Stimulated activated CD8-positive, alpha-beta memory T cell treated with anti-CD3 and anti-CD28 coated beads, Interleukin-7, amount 100 ng/mL, for 4 hours (primary cell): Measurements from ENCODE around the gene WDR59.

Source experiments
- DNase-seq, 2 donors: peaks; one replicate each; pipeline ENCODE4 v3.0.0-alpha.2; 2020; ENCODE audit warnings: low read depth in 2 of 2

WDR59 gene

DNA sequence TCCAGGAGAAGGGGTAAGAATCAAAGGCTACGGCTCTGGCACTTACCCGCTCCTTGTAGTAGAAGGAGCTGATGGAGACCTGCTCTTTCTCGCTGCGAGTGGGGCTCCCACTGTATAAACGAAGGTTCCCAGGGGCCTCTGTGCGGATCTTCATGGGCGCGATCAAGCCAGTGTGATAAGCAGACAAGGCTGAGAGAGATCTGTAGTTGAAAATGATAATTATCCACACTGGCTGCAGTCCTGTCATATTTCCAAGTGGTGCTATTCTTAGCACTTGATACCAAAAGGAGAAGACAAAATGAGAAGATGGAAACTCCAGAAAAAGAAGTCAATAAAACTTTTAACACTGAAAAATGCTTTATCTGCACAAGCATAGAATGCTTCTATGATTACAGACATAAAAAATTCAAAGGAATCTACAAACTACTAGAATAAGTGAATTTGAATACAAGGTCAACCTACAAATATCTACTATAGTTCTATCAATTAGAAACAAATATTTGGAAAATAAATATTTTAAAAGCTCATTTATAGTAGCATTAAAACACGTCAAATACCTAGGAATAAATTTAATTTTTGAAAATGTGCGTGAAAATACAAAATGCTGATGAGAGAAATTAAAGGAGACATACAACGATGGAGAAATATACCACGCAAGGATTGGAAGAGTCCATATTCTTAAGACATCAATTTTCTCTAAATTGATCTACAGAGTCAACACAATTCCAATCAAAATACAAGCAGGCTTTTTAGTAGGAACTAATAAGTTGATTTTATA, 80.8 kb downstream of the WDR59 start:
- DNase-seq: no peak

DNA sequence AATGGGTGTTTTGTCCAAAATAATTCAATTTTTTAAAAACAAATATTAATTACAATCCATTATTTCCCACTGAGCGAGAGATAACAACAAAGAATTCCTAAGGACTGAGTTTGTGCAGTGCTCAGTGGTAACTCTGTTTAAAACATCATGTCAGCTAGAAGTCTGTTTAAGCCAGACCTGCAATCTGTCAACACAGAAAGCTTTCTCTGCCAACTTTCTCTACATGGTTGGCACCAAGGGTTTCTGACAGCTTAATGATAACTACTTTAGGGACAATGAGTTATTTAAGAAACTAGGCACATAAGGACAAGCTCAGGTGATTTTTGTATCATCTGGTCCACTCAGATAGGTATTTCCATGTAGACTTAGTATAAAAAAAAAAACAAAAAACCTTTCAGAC, 81.8 kb downstream of the WDR59 start:
- no peak for DNase-seq

DNA sequence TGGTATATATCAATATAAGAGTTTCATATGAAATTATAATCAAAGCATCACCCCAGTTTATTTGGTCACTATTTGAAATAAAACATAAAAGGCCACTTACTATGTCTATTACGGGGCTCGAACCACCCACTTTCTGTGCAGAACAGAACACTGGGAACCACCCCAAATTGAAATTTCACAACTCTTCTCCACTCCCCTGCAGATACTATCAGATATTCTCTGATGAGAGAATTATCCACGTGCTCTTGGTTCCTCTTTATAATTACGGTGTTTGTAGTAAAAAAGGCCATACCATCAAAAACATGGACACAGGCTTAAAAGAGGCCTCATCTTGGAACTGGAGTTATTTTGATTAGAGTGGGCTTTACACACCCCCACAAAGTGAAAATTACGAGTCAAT, 82.8 kb downstream of the WDR59 start:
- no peak for DNase-seq

DNA sequence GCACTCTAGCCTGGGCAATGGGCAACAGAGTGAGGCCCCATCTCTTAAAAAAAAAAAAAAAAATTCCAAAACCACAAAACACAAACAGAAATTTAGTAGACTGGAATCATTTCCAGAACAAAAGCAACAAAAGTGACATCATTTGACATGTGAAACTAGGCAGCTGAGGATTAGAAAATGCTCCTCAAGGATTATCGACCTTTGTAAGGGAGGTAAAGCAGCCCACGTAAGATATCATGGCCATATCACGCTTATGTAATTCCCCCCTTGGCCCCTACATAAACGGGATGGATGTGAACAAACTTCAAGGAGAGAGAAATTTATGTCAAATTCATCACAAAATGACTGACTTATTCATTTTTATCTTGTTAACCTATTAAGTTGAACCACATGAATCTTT, 83.3 kb downstream of the WDR59 start:
- no peak for DNase-seq

DNA sequence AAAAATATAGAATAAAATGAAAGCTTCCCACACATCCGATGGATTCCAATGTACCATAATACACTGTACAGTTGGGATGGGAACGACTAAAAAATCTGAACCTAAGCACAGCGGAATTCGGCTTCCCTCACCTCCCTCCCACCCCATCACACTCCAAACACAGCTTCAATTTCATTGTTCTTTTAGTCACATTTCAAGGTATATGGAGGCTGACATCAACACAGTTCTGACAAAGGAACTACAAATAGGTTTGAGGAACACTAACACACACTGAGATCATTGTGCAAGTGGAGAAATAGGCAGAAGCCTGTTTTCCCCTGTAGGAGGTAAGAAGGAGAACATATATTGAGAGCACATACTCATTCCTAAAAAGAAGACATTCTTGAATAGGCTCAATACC, 85.1 kb downstream of the WDR59 start:
- no peak for DNase-seq

DNA sequence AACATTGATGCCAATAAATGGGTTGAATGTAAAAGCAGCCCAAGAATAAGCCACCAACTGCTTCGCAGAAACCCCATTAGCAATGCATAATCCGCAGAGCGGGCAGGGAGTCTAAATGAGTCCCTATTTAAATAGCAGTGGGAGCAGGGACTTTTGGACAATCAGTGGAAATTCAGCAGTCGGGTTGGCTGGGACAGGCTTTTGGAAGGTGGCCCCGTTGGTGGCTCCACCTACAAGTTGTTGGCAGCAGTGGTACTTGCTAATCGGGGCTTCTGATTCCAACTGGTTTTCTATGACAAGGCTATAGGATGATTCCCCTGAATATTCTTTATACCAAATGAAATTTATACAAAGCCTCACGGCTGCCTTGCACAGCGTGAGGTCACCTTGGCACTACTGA, 86.3 kb downstream of the WDR59 start:
- no peak for DNase-seq

DNA sequence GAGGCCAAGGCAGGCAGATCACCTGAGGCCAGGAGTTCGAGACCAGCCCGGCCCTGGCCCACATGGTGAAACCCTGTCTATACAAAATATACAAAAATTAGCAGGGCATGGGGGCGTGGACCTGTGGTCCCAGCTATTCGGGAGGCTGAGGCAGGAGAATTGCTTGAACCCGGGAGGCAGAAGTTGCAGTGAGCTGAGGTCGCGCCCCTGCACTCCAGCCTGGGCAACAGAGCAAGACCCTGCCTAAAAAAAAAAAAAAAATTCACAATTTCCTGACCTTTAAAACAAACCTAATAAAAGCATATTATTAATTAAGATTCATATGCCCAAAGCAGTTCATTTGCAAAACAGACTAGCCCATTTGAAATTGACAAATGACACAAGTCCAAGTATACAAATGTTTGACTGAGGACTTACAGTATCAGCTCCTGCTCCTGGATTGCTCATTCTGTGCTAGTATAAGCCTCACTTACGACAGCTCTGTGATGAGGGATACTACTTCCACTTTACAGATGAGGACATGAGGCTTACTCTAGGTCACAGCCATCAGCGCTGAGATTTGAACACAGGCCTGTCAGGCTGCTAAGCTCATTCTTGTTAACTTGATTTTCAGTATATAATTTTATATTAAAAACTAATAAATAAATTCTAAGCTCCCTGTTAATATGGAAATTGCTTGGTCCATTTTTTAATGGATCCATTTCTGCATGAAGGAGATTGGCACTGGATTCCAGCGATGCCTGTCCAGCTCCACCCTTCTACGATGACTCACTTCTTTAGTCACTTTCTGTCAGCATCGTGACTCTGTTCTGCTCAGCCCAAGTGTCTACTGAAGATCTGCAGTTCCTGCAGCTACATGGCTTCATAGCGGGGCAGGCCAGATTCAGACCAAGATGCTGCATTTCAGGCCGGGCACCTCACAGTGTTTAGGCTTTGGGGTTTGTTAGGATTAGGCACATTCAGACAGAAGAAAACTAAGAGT, 88.2 kb downstream of the WDR59 start:
- DNase-seq: no peak

DNA sequence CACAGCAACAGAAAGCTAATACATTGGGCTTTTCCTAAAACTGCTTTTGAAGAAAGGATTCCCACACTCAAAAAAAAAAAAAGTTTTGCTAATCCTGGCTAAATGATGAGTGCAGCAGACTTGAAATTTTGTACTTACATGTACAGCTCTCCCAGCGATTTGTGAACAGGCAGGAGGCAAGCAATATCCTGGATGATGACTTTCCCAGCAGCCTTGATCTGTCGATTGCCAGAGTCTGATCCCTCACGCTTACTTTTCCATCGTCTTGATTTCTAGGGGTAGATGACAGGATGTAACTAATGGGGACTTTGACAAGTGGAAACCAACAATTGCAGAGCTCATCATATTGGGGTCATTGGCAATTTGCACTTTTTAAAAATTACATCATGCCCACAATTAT, 91.4 kb downstream of the WDR59 start:
- DNase-seq: no peak

DNA sequence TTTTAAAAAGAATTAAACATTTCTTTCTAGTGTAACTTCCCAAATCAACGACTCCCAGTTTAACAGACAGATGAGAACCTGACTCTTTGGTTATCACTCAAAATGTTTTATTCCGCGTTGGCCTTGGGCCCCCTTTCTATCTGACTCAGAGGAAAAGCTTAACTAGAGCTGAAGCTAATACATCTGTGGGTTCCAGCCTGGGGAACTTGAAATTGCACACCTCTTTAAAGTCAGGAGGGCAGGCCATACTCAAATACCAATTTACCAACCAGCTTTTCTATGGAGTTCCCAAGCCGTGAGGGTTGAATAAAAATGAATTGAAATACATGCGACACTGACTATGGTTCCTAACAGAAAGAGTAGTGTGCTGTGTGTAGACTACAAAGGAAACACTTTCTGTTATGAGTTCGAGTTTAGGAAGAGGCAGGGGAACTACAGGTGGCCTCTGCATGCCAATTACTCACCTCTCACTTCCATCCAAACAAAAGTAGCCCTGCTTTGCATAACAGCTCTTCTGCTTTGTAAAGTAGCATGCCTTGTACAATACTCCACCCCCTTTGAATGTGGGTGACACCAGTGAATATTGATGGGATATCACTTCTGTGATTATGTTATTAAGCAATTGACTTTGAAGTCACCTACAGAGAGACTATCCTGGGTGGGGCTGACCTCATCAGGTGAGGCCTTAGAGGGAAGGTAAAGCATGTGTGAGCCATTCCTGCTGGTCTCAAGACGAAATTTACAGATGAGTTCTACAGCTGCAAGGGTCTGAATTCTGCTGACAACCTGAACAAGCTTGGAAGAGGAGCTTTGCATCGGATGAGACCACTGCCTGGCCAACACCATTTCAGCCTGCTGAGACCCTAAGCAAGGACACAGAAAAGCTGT, 92.1 kb downstream of the WDR59 start:
- no peak for DNase-seq

DNA sequence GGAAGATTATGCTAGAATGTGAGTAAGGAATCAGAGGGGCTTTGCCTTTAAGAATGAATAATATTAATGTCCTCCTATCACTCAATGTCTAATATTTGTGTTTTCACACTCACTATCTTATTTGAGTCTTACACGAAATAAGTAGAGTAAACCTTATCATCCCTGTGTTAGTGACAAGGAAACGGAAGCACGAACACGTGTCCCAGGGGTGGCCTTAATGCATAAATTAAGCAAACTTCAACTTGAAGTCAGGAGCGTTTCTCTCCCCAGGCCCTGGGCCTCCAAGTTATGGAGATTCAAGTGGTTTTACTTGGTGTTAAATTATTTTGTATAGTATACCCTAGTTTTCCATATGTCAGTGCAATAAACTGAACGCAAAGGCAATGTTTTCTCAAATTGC, 96.0 kb downstream of the WDR59 start:
- no peak for DNase-seq

DNA sequence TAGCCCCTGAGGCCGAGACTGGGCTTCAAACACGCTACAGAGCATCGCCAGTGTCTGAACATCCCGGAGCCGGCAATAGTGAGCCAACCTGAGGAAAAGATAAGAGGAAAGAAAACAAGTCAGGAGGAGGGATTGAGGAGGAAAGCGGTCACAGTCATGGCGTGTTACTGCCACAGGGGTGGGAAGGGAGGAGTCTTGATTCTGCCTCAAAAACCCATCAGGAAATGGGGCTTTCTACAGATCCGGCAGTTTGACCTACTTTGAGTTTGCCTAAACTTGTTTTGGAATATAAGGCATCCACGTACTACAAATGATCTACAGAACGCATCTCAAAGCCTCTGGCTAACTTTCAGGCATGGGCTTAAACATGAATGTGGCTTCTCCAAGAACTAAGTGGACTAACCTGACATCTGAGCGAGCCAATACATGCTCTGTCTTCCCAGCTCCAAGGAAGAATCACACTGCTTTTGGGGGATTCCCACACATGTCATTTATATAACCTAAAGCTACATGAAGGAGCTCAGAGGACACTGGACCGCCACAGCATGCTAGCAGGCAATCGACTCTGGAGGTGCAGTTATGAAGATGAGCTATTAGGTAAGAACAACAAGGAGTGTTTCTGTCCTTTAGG, 96.6 kb downstream of the WDR59 start:
- no peak for DNase-seq

DNA sequence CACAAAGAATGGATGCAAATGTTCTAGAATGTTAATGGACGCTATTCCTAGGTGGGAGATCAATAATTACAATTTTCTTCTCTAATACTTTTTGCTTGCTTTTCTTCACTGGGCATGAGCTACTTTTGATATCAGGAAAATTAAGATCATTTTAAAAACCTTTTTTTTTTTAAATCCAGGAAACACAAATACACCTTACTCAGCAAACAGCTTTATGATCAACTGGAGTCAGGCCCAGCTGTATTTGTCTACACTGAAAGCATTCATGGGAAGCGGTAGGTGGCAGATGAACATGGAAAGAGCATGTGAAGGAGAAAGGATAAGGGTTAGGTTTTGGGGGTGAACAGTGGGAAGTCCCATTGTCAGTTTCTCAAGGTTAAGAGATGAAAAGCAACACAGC, 97.8 kb downstream of the WDR59 start:
- DNase-seq: no peak

DNA sequence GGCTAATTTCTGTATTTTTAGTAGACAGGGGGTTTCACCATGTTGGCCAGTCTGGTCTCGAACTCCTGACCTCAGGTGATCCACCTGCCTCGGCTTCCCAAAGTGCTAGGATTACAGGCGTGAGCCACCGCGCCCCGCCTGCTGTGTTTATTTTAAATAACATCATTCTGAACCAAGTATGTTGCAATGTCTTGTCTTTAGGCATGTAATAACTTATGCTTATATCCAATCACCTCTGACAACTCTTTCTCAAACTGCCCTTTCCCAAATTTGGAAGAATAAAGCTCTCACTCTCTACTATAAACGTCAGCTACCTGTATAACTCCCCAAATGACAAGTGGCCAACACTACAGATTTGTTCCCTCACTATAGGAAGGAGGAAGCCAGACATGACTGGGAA, 107.2 kb downstream of the WDR59 start:
- no peak for DNase-seq

DNA sequence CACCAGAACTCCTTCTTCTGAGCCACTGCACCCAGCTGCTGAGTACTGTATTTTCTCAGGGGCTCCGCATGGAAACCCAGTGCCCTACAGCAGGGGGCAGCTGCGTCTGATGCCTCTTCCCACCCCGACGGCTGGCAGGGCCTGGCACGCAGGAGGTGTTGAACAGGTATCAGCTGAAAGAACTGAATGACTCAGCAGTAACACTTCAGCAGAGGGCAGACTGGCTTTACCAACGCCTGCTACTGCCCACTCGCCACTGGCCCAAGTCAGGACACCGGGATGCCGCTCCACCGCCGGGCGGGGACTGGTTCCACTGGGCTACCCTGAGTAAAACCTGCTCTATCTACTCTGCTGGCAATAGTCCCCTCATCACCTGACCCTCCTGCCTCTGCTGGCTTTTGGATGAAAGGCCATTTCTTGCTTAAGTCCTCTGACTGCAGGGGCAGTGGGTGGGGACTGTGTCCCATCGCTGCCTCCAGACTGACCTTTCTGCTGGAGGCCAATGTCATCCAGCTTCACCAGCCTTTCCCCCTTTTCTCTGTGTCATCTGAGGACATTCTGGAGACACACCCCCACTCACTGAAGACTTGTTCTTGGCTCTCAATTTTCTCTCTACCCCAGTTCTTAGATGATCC, 109.9 kb downstream of the WDR59 start:
- DNase-seq: no peak

DNA sequence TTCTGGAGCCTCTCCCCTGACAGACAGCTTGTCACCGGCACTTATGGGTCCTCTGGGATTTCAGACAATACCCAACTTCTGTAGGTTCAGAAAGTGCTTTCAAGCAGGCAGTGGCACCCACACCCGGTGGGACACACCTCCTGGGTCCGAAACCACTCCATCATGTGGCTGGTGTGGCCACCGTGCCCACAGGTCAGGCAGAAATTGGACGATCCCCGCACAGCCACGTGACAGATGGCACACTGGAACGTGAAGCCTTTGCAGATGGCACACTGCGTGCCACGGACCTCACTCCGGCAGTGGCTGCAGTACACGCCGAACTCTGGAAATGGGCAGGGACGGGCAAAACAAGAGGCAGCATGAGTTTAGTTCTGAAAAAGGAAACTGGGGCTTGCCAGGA, 110.8 kb downstream of the WDR59 start:
- DNase-seq: no peak

DNA sequence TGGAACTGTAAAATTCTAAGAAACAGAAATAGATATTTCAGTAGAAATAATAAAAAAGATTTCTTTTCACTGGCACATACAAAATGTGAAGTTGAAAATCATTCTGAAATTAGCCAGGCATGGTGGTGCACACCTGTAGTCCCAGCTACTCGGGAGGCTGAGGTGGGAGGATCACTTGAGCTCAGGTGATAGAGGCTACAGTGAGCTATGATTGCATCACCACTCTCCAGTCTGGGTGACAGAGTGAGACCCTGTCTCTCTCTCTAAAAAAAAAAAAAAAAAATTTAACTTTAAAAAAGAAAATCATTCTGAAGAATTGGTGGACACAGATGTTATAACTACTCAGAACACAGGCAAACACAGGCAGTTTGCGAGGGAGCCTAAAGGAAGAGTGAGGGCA, 112.6 kb downstream of the WDR59 start:
- no peak for DNase-seq

DNA sequence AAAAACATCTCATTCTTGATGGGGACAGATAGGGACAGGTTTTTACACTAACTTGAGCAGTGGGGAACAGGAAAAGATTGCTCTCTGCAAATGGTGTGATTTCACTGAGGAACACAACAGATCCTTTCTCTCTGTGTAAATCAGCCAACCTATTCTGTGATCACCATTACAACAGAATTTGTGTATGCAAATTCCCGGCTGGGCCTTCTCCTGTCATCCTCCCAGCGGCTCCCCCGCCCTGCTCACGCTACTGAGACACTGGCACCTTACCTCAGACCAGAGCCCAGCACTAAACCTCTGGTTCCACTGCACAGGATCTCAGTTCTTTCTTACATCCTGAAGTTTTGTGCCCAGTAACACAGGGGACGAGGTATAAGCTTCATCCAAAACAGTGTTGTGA, 113.3 kb downstream of the WDR59 start:
- DNase-seq: no peak

DNA sequence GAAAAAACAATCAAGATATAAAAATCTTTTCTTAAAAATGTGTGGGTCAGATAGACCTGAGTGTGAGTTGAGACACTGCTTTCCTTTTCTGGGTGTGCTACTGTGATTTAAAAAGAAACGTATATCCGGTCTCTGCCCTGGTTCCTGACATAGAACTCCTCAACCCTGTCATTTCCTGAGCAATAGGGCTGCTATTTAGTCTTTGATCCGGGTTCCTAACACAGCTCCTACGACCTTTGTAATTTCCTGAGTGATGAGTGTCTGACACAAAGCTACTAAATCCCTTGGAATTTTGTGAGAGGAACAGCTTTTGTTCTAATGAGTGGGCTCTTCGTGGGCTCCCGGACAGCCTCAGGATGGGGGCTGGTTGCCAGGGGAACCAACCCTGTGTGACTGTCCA, 116.4 kb downstream of the WDR59 start:
- no peak for DNase-seq

DNA sequence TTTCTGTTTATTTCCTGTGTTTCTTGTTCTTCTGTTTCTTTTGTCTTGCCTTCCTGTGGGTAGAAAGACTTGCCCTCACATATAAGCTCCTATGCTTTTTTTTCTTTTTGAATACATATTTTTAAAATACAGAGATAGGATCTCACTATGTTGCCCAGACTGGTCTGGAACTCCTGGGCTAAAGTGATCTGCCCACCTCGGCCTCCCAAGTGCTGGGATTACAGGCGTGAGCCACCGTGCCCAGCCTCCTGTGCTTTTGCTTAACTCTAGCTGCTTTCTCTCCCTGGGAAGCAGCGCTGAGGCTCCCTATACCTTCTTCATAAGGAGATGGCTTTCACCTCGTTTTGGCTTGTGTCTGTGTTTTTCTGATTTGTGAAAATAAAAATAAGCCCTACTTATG, 116.9 kb downstream of the WDR59 start:
- DNase-seq: no peak

DNA sequence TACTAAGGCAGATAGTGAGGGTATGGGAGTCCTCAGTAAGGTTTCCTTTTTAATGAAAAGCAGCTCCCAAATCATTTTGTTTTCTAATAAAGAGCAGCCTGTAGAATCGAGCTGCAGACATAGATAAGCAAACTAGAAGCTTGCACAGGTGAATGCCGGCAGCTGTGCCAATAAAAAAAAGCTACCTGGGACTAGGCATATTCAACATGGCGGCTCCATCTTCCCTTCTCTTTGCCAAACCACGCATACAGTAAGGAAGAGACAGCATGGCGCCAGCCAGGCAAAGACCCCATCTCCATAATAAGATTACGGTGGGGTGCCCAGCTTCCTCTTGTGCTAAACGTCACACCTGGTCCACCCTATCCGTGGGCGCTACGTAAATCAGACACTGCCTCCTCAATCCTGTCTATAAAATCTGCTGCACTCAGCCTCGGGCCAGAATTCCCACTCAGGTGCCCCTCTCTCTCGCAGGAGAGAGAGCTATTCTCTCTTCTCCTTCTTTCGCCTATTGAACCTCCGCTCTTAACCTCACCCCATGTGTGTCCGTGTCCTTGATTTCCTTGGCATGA, 117.6 kb downstream of the WDR59 start:
- no peak for DNase-seq
